ENCODE data around the gene SLC9A7.

The SLC9A7 gene

GRCh38 chrX:46610070-46610658 lies 148.8 kb downstream of the SLC9A7 start:
- no peak for DNase-seq (ENCODE audit: low read depth in 2 of 2)

GRCh38 chrX:46607916-46608315 lies 151.0 kb downstream of the SLC9A7 start:
- no peak for DNase-seq (ENCODE audit: low read depth in 2 of 2)

GRCh38 chrX:46602468-46603102 lies 156.3 kb downstream of the SLC9A7 start:
- no peak for DNase-seq (ENCODE audit: low read depth in 2 of 2)

GRCh38 chrX:46601283-46601682 lies 157.6 kb downstream of the SLC9A7 start:
- DNase-seq (ENCODE audit: low read depth in 2 of 2): no peak

- no peak for DNase-seq (ENCODE audit: low read depth in 2 of 2)
These were observed 159.8 kb downstream of the SLC9A7 start for GRCh38 chrX:46599051-46599560.

GRCh38 chrX:46597771-46598170 lies 161.1 kb downstream of the SLC9A7 start:
- DNase-seq (ENCODE audit: low read depth in 2 of 2): no peak

- DNase-seq (ENCODE audit: low read depth in 2 of 2): no peak
These were observed 161.7 kb downstream of the SLC9A7 start for GRCh38 chrX:46597208-46597607.

- no peak for DNase-seq (ENCODE audit: low read depth in 2 of 2)
These were observed 163.8 kb downstream of the SLC9A7 start for GRCh38 chrX:46595084-46595483.

GRCh38 chrX:46589977-46590723 lies 168.8 kb downstream of the SLC9A7 start:
- DNase-seq (ENCODE audit: low read depth in 2 of 2): no peak

GRCh38 chrX:46588263-46588662 lies 170.7 kb downstream of the SLC9A7 start:
- no peak for DNase-seq (ENCODE audit: low read depth in 2 of 2)

- DNase-seq (ENCODE audit: low read depth in 2 of 2): no peak
These were observed 171.2 kb downstream of the SLC9A7 start for GRCh38 chrX:46587753-46588171.

- no peak for DNase-seq (ENCODE audit: low read depth in 2 of 2)
These were observed 171.8 kb downstream of the SLC9A7 start for GRCh38 chrX:46587158-46587557.

GRCh38 chrX:46584736-46585135 lies 174.2 kb downstream of the SLC9A7 start:
- DNase-seq (ENCODE audit: low read depth in 2 of 2): no peak

- DNase-seq (ENCODE audit: low read depth in 2 of 2): no peak
These were observed 176.0 kb downstream of the SLC9A7 start for GRCh38 chrX:46582966-46583365.

GRCh38 chrX:46582325-46582724 lies 176.6 kb downstream of the SLC9A7 start:
- no peak for DNase-seq (ENCODE audit: low read depth in 2 of 2)

- no peak for DNase-seq (ENCODE audit: low read depth in 2 of 2)
These were observed 178.3 kb downstream of the SLC9A7 start for GRCh38 chrX:46580613-46581012.

- no peak for DNase-seq (ENCODE audit: low read depth in 2 of 2)
These were observed 179.7 kb downstream of the SLC9A7 start for GRCh38 chrX:46579250-46579649.

GRCh38 chrX:46577221-46578005 lies 181.5 kb downstream of the SLC9A7 start:
- no peak for DNase-seq (ENCODE audit: low read depth in 2 of 2)

- no peak for DNase-seq (ENCODE audit: low read depth in 2 of 2)
These were observed 182.5 kb downstream of the SLC9A7 start for GRCh38 chrX:46576458-46576857.

- no peak for DNase-seq (ENCODE audit: low read depth in 2 of 2)
These were observed 182.9 kb downstream of the SLC9A7 start for GRCh38 chrX:46575991-46576392.

GRCh38 chrX:46575586-46575985 lies 183.3 kb downstream of the SLC9A7 start:
- no peak for DNase-seq (ENCODE audit: low read depth in 2 of 2)

- DNase-seq (ENCODE audit: low read depth in 2 of 2): no peak
These were observed 184.0 kb downstream of the SLC9A7 start for GRCh38 chrX:46574774-46575381.

All from stimulated activated CD4-positive, alpha-beta T cell treated with anti-CD3 and anti-CD28 coated beads, Interleukin-15, amount 100 ng/mL, for 48 hours (primary cell).